Activated naive CD4-positive, alpha-beta T cell treated with anti-CD3 and anti-CD28 coated beads for 36 hours (primary cell): ENCODE results near the gene METTL25. TPM values are rescaled to one million over a fixed set of nuclear protein-coding genes. Genes with fewer than 3 reads are reported as not detected.
A peak's percentile ranks its signal among the peaks of the same experiment; 100 is the strongest.

Source experiments
- CTCF ChIA-PET: fragments of 350-600 bp; sonication (Branson Sonifier 250); formaldehyde crosslinking; loops from one replicate; lab custom pipeline; 2021; ENCODE audit warnings: antibody characterized with exemption; lab: Charles Lee
- DNase-seq: peaks from one replicate; pipeline ENCODE4 v3.0.0-alpha.2; 2020
- H3K27ac Mint-ChIP-seq: one replicate; pipeline ENCODE4 v1.8.0; 2021; ENCODE audit warnings: mild to moderate bottlenecking, mixed read lengths
- H3K27me3 Mint-ChIP-seq: one replicate; pipeline ENCODE4 v1.8.0; 2021; ENCODE audit warnings: low read depth, mixed read lengths
- H3K36me3 Mint-ChIP-seq: one replicate; pipeline ENCODE4 v1.8.0; 2021; ENCODE audit warnings: low read depth, mixed read lengths
- H3K4me1 Mint-ChIP-seq: one replicate; pipeline ENCODE4 v1.8.0; 2021; ENCODE audit warnings: low read depth, mixed read lengths
- H3K4me3 Mint-ChIP-seq: one replicate; pipeline ENCODE4 v1.8.0; 2021; ENCODE audit warnings: mild to moderate bottlenecking, moderate library complexity, mixed read lengths
- H3K9me3 Mint-ChIP-seq: one replicate; pipeline ENCODE4 v1.8.0; 2021; ENCODE audit warnings: mixed read lengths
- intact Hi-C: fragments of 100-400 bp; cut with micrococcal nuclease; formaldehyde crosslinking; loops from one replicate; pipeline ENCODE4 v1.15.1; 2023
- total RNA-seq, 2 experiments: library from RNA; stranded (reverse); gene quantifications; one replicate each; pipeline ENCODE4 v1.2.3, GENCODE V29; 2021

The METTL25 gene
- total RNA-seq, 2 experiments from 2014 or later: 4.1 to 5.7 TPM

GRCh38 chr12:82522285-82522684 is 164.0 kb downstream of the METTL25 start:
- H3K4me3 Mint-ChIP-seq: no peak overlapping the region
- CTCF ChIA-PET: no interaction called here
- intact Hi-C loops: no loop called here
- no peaks in the 10 kb centered on the region for H3K36me3 Mint-ChIP-seq
- H3K9me3 Mint-ChIP-seq: no peaks in the 10 kb centered on the region
- no peaks in the 10 kb centered on the region for H3K4me1 Mint-ChIP-seq
- peaks cover 5% of the 10 kb centered on the region for H3K27me3 Mint-ChIP-seq
- H3K27ac Mint-ChIP-seq: no peak overlapping the region
- no peak for DNase-seq

- CTCF ChIA-PET: interaction anchor here (0.6 kb wide), 1 partner anchor 551 kb away, joined by 3 read pairs; no protein-coding TSS in a partner anchor
- no peaks in the 10 kb centered on the region for H3K4me1 Mint-ChIP-seq
- no peaks in the 10 kb centered on the region for H3K36me3 Mint-ChIP-seq
- H3K4me3 Mint-ChIP-seq: no peak overlapping the region
- H3K9me3 Mint-ChIP-seq: no peaks in the 10 kb centered on the region
- H3K27me3 Mint-ChIP-seq: peaks cover 6% of the 10 kb centered on the region
- intact Hi-C loops: no loop called here
- no peak for DNase-seq
- no peak overlapping the region for H3K27ac Mint-ChIP-seq
These were observed 164.4 kb downstream of the METTL25 start for GRCh38 chr12:82522762-82523161.

DNA sequence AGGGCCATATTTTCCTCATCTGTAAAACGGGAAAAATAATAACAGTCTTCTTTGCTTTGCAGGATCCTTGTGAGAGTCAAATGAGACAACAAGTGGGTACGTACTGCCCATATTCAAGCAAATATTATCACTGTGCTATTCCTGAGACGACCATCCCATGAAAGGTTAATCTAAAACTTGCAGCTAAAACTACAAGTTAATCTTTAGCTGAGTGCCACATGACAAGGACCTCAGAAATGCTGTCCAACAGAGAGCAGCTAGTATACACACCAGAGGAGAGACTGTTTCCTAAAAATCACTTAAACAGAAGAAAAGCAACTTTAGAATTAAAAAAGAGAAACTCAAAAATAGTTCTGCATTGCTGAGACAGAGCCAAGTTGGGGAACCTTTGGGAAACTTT is 165.7 kb downstream of the METTL25 start:
- no peak for DNase-seq
- Mint-ChIP-seq H3K36me3 (no peaks in the 10 kb centered on the region), H3K4me1 (no peaks in the 10 kb centered on the region), H3K4me3 (no peak overlapping the region), H3K27me3 (peaks cover 6% of the 10 kb centered on the region), H3K9me3 (no peaks in the 10 kb centered on the region), H3K27ac (no peak overlapping the region)
- CTCF ChIA-PET: no interaction called here
- intact Hi-C loops: no loop called here

- H3K9me3 Mint-ChIP-seq: no peaks in the 10 kb centered on the region
- H3K36me3 Mint-ChIP-seq: no peaks in the 10 kb centered on the region
- no peak overlapping the region for H3K27ac Mint-ChIP-seq
- intact Hi-C loops: loop anchor here (5.0 kb wide), 1 partner anchor 103 kb away; no protein-coding TSS in a partner anchor
- DNase-seq: no peak
- H3K27me3 Mint-ChIP-seq: peaks cover 6% of the 10 kb centered on the region
- no peak overlapping the region for H3K4me3 Mint-ChIP-seq
- H3K4me1 Mint-ChIP-seq: no peaks in the 10 kb centered on the region
- CTCF ChIA-PET: no interaction called here
These were observed 166.3 kb downstream of the METTL25 start for GRCh38 chr12:82524641-82525040.

DNA sequence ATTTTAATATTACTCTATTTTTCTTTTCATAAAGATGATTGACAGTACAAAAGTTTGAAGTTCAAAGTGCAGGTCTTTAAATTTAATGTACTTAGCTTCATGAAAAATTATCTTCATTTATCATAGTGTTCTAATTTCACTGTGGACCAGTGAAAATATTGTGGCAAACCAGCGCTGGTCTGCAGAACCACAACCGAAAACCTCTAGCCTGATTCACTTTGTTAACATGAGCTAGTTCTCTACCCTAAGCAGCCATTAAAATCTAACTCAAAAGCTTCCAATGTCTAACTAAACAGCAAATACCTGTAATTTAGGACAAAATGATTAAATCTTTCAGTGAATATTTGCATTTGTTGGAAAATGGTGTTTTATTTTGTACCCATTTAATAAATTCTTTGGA is 167.3 kb downstream of the METTL25 start:
- CTCF ChIA-PET: interaction anchor here (0.7 to 1.1 kb wide), 3 partner anchors 9 to 26 kb away, joined by 3 to 6 read pairs (median 3); no protein-coding TSS in a partner anchor
- intact Hi-C loops: loop anchor here (5.0 kb wide), 1 partner anchor 102 kb away; no protein-coding TSS in a partner anchor
- no peak for DNase-seq
- Mint-ChIP-seq H3K9me3 (no peaks in the 10 kb centered on the region), H3K27me3 (peaks cover 6% of the 10 kb centered on the region), H3K4me1 (no peaks in the 10 kb centered on the region), H3K4me3 (no peak overlapping the region), H3K36me3 (no peaks in the 10 kb centered on the region), H3K27ac (no peak overlapping the region)

DNA sequence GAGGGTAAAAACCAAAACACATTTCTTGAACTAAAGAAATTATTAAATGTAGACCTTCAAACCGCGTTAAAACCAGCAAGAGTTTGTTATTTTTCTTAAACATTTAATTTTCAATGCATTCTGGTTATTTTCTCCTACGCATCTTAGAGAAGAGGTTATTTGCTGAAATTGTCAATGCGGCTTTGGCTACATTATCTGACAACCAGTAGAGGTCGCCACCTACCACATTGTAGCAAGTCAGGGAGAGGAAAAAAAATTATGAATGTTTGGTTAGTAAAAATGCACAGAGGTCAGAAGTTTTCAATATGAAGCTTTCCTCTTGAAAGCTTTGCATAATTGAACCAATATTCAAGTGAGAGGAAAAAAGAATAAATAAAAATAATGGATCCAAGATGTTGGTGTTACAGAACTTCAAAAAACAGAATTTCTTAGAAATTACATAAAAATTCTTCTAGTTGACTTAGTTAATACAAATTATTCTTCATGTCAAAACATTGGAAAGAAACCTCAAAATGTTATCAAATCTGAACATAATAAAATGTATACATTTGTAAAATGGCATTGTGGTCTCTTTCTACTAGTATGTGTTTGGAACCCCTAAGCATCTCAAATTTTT is 168.9 kb downstream of the METTL25 start:
- Mint-ChIP-seq H3K4me1 (no peaks in the 10 kb centered on the region), H3K27me3 (peaks cover 3% of the 10 kb centered on the region), H3K27ac (no peak overlapping the region), H3K9me3 (no peaks in the 10 kb centered on the region), H3K4me3 (no peak overlapping the region), H3K36me3 (no peaks in the 10 kb centered on the region)
- CTCF ChIA-PET: interaction anchor here (0.6 kb wide), 1 partner anchor 9 kb away, joined by 4 read pairs; no protein-coding TSS in a partner anchor
- intact Hi-C loops: loop anchor here (1.0 to 5.0 kb wide), 3 partner anchors 100 to 1976 kb away; no protein-coding TSS in a partner anchor
- peak; percentile 20 for DNase-seq

Other genes starting within 250 kb of the METTL25 start
- gene CCDC59, start 142 bp upstream of the METTL25 start, total RNA-seq: 10 to 100 TPM; 87.1 to 93.3 TPM